HepG2 (cell line): ENCODE measurements around the gene MUL1. TPM values are rescaled to one million over a fixed set of nuclear protein-coding genes. Genes with fewer than 3 reads are reported as not detected.

Source experiments
- ATAC-seq: fragments of 200-7000 bp; cut with Tn5 transposase; 3 replicates; pipeline ENCODE4 v1.9.1; 2020; ENCODE audit warnings: mild to moderate bottlenecking, moderate library complexity
- BruUV-seq: library from RNA; stranded (reverse); fragments of 400-500 nt; replicated peaks from 2 replicates; lab custom pipeline; 2021; lab: Mats Ljungman, UMichigan
- CTCF ChIA-PET: fragments of 300-600 bp; formaldehyde crosslinking; extraction: SDS; loops from one replicate; lab custom pipeline; 2021; ENCODE audit warnings: low total read pairs, inconsistent platforms, low intra/inter-chr PET ratio; lab: Yijun Ruan, JAX
- POLR2A ChIA-PET: fragments of 350-600 bp; sonication (Branson Sonifier 250); formaldehyde crosslinking; loops from one replicate; lab custom pipeline; 2020; ENCODE audit warnings: antibody characterized with exemption, inconsistent platforms; lab: Yijun Ruan, JAX
- DNase-seq: peaks from one replicate; pipeline ENCODE4 v3.0.0-alpha.2; 2015; ENCODE audit warnings: low spot score
- FAIRE-seq: peaks from 3 replicates; lab custom pipeline; 2011; peaks lifted over from hg19 to GRCh38; lab: Jason Lieb, UNC
- H2AFZ ChIP-seq: one replicate; pipeline ENCODE4 v1.6.1; 2011; ENCODE audit warnings: low read length, inconsistent platforms
- H3K27ac ChIP-seq: fragments of 300-600 bp; 3 replicates; pipeline ENCODE4 v1.8.0; 2011; ENCODE audit warnings: mixed run types, mild to moderate bottlenecking, mixed read lengths, low read length, inconsistent platforms; ENCODE audit not compliant: insufficient read depth; ENCODE audit errors: extremely low read length
- H3K27me3 ChIP-seq, 2 experiments: fragments of 200-600 bp in 1 of 2; 2 replicates in 1 of 2; 3 replicates in 1 of 2; pipeline versions ENCODE4 v1.6.0 to v1.8.0; 2011; ENCODE audit warnings: low read length in 2 of 2, mild to moderate bottlenecking in 2 of 2, moderate library complexity in 2 of 2, inconsistent platforms in 1 of 2; ENCODE audit not compliant: insufficient read depth in 2 of 2, control insufficient read depth in 1 of 2
- H3K36me3 ChIP-seq, 2 experiments: fragments of 200-600 bp in 1 of 2; replicated peaks in 1 of 2; 2 replicates in 1 of 2; 3 replicates in 1 of 2; pipeline versions ENCODE4 v1.5.1 to v1.8.0; 2011; ENCODE audit warnings: low read length in 2 of 2, inconsistent platforms in 1 of 2; ENCODE audit not compliant: insufficient read depth in 2 of 2, control insufficient read depth in 1 of 2
- H3K4me1 ChIP-seq: 2 replicates; pipeline ENCODE4 v1.5.1; 2012; ENCODE audit warnings: low read length, inconsistent platforms; ENCODE audit not compliant: insufficient read depth
- H3K4me2 ChIP-seq: 2 replicates; pipeline ENCODE4 v1.6.0; 2011; ENCODE audit warnings: low read depth, low read length, inconsistent platforms
- H3K4me3 ChIP-seq, 3 experiments: fragments of 200-600 bp in 1 of 3; sonication (generic), shearing (Covaris generic) in 1 of 3; replicated peaks in 1 of 3; 2 replicates each; pipeline ENCODE4 v1.5.1; 2011 to 2016; ENCODE audit warnings: low read length in 3 of 3, inconsistent platforms in 2 of 3, low read depth in 2 of 3, mild to moderate bottlenecking in 2 of 3, control low read depth in 1 of 3, mixed read lengths in 1 of 3; ENCODE audit not compliant: insufficient read depth in 1 of 3
- H3K79me2 ChIP-seq: one replicate; pipeline ENCODE4 v1.6.1; 2011; ENCODE audit warnings: low read length, inconsistent platforms; ENCODE audit not compliant: insufficient read depth
- H3K9ac ChIP-seq: 2 replicates; pipeline ENCODE4 v1.6.0; 2011; ENCODE audit warnings: mild to moderate bottlenecking, low read depth, low read length, inconsistent platforms; ENCODE audit not compliant: insufficient read depth
- H3K9me3 ChIP-seq: 2 replicates; pipeline ENCODE4 v1.5.1; 2012; ENCODE audit warnings: mild to moderate bottlenecking, low read length
- H4K20me1 ChIP-seq: 2 replicates; pipeline ENCODE4 v1.6.0; 2011; ENCODE audit warnings: inconsistent platforms, mild to moderate bottlenecking, low read length, moderate library complexity; ENCODE audit not compliant: insufficient read depth
- CENPBD1 ChIP-seq: sonication (generic); formaldehyde crosslinking; IDR thresholded peaks from 2 replicates; pipeline ENCODE4 v1.8.0; 2022; ENCODE audit warnings: missing genetic modification reagents, low read depth, mild to moderate bottlenecking, borderline replicate concordance
- CHD4 ChIP-seq: fragments of 200-600 bp; sonication (generic); IDR thresholded peaks from 2 replicates; pipeline ENCODE4 v1.7.0; 2017; ENCODE audit warnings: mild to moderate bottlenecking, low read length, borderline replicate concordance
- FOSL1 ChIP-seq: sonication (generic); formaldehyde crosslinking; IDR thresholded peaks from 2 replicates; pipeline ENCODE4 v1.9.0; 2021; ENCODE audit warnings: missing genetic modification reagents, borderline replicate concordance
- MED1 ChIP-seq: sonication (generic); formaldehyde crosslinking; IDR thresholded peaks from 2 replicates; pipeline ENCODE4 v1.4.0; 2020; ENCODE audit warnings: missing genetic modification reagents
- PAXIP1 ChIP-seq: sonication (generic); formaldehyde crosslinking; conservative IDR thresholded peaks from 2 replicates; pipeline ENCODE4 v1.4.0; 2020; ENCODE audit warnings: mild to moderate bottlenecking, missing genetic modification reagents, moderate library complexity
- PRPF4 ChIP-seq: fragments of 200-400 bp; formaldehyde crosslinking; IDR thresholded peaks from 2 replicates; pipeline ENCODE4 v1.6.1; 2016; ENCODE audit warnings: low read length, low read depth; ENCODE audit not compliant: poor library complexity, severe bottlenecking
- REST ChIP-seq, 2 experiments: IDR thresholded peaks; 2 replicates each; pipeline ENCODE4 v1.6.1; 2011 to 2012; ENCODE audit warnings: low read length in 2 of 2, borderline replicate concordance in 1 of 2, low read depth in 1 of 2, mild to moderate bottlenecking in 1 of 2, moderate library complexity in 1 of 2
- SALL1 ChIP-seq: sonication (generic); formaldehyde crosslinking; IDR thresholded peaks from 2 replicates; pipeline ENCODE4 v1.8.0; 2022; ENCODE audit warnings: mild to moderate bottlenecking, missing genetic modification reagents
- SNAI1 ChIP-seq: sonication (generic); formaldehyde crosslinking; IDR thresholded peaks from 2 replicates; pipeline ENCODE4 v1.5.0; 2020; ENCODE audit warnings: mild to moderate bottlenecking, missing genetic modification reagents, borderline replicate concordance
- TBX2 ChIP-seq: sonication (generic); formaldehyde crosslinking; IDR thresholded peaks from 2 replicates; pipeline ENCODE4 v1.5.0; 2020; ENCODE audit warnings: missing genetic modification reagents, mild to moderate bottlenecking, borderline replicate concordance
- ZFP37 ChIP-seq: sonication (generic); formaldehyde crosslinking; IDR thresholded peaks from 2 replicates; pipeline ENCODE4 v1.4.0; 2020; ENCODE audit warnings: missing genetic modification reagents, borderline replicate concordance
- ZNF234 ChIP-seq: sonication (generic); formaldehyde crosslinking; conservative IDR thresholded peaks from 2 replicates; pipeline ENCODE4 v1.5.1; 2020; ENCODE audit warnings: mild to moderate bottlenecking, missing genetic modification reagents
- ZNF598 ChIP-seq: sonication (generic); formaldehyde crosslinking; IDR thresholded peaks from 2 replicates; pipeline ENCODE4 v1.5.1; 2020; ENCODE audit warnings: mild to moderate bottlenecking, missing genetic modification reagents, borderline replicate concordance
- ZSCAN29 ChIP-seq: sonication (generic); formaldehyde crosslinking; conservative IDR thresholded peaks from 2 replicates; pipeline ENCODE4 v1.4.0; 2020; ENCODE audit warnings: mild to moderate bottlenecking, missing genetic modification reagents
- WGBS: methylation state at CpG from one replicate; pipeline ENCODE4 v1.1.6; 2017; ENCODE audit warnings: low lambda C conversion rate; 5-methylcytosine and 5-hydroxymethylcytosine counted together
- in situ Hi-C: cut with HindIII; loops from 2 replicates; pipeline ENCODE4 v1.10.0; 2017; ENCODE audit warnings: low pct_unique_long_range_greater_than_20kb; ENCODE audit not compliant: extremely low pct_ligation_motif_present
- intact Hi-C: fragments of 100-400 bp; cut with micrococcal nuclease; formaldehyde crosslinking; loops from one replicate; pipeline ENCODE4 v1.10.0; 2022; ENCODE audit not compliant: unreplicated experiment
- polyA plus RNA-seq, 8 experiments: library from polyadenylated mRNA; depleted of rRNA in 3 of 8; stranded (reverse) in 7 of 8; unstranded in 1 of 8; fragments of >200 nt; fragmentation: Illumina TruSeq in 4 of 8; extraction: Trizol in 4 of 8; gene quantifications; 2 replicates each; pipeline versions ENCODE4 v1.2.1 to v1.2.3, GENCODE V29; 2011 to 2016; ENCODE audit warnings: low read depth in 4 of 8, missing spikeins in 1 of 8, mixed read lengths in 1 of 8; ENCODE audit not compliant: insufficient read depth in 1 of 8
- total RNA-seq, 5 experiments: library from RNA; depleted of rRNA; stranded (reverse); fragments of >200 nt; fragmentation: Illumina TruSeq; extraction: Trizol; gene quantifications; 2 replicates each; pipeline ENCODE4 v1.2.3, GENCODE V29; 2016; ENCODE audit warnings: low read depth in 1 of 5

The MUL1 gene
- total and polyA plus RNA-seq, 2 of the 13 experiments (the other 11 are each of a cell fraction or from before 2014, with no cell fraction given): 21.5 to 26.5 TPM

GRCh38 chr1:20474996-20475395 lies 33.0 kb downstream of the MUL1 start:
- DNase-seq: no peak
- ChIA-PET CTCF (no interaction called here), POLR2A (interaction anchor here (0.7 to 2.3 kb wide), 3 partner anchors 9 to 1264 kb away, joined by 4 to 11 read pairs (median 9); partner anchors contain the start of gene CAMK2N1)
- Histone ChIP-seq H4K20me1 (no peaks in the 10 kb centered on the region), H3K27ac (peak overlapping the region; percentile 61), H3K4me3 (peak overlapping the region in 1 of 3 experiments; percentile 7; a peak in 1 of 6 replicates), H3K4me2 (peak overlapping the region; percentile 81), H3K27me3 (no peaks in the 10 kb centered on the region; a peak in 1 of 5 replicates), H3K36me3 (no peaks in the 10 kb centered on the region), H3K79me2 (peaks cover 27% of the 10 kb centered on the region), H3K4me1 (peaks cover 79% of the 10 kb centered on the region), H2AFZ (no peak overlapping the region), H3K9me3 (no peaks in the 10 kb centered on the region), H3K9ac (0 out of 2 replicates have a peak overlapping the region, but pooled peaks have one; percentile 40)
- ATAC-seq: no peak
- intact Hi-C loops: no loop called here
- in situ Hi-C loops: loop anchor here (5.0 kb wide), 1 partner anchor 548 kb away; no protein-coding TSS in a partner anchor
- no TSS peak for BruUV-seq
- 28% methylated on average over 7 of the region's 7 CpGs for WGBS
- no peak for FAIRE-seq
- 0 out of 2 replicates have a peak, but pooled peaks have one; percentile 57 for TF ChIP-seq CHD4
- peak; percentile 36; the same call in 1 of the 2 replicates for TF ChIP-seq TBX2 (CRISPR knock-in tag)
- TF ChIP-seq PAXIP1: 0 out of 2 replicates have a peak, but pooled peaks have one; percentile 21
- 0 out of 2 replicates have a peak, but pooled peaks have one; percentile 31 for TF ChIP-seq ZNF598
- TF ChIP-seq ZSCAN29 (CRISPR knock-in tag): 0 out of 2 replicates have a peak, but pooled peaks have one; percentile 52
- TF ChIP-seq ZFP37: no peak
- no peak for TF ChIP-seq PRPF4
- no peak for TF ChIP-seq SNAI1 (CRISPR knock-in tag)
- TF ChIP-seq ZNF234 (CRISPR knock-in tag): no peak
- no peak for TF ChIP-seq MED1 (CRISPR knock-in tag)
- peak; percentile 34; the same call in 1 of the 2 replicates for TF ChIP-seq SALL1 (CRISPR knock-in tag)
- no peak for TF ChIP-seq CENPBD1 (CRISPR knock-in tag)
- no peak for TF ChIP-seq REST (IDR thresholded peaks at IDR 0.05; ENCODE audit: borderline replicate concordance in 1 of 2, low read depth in 1 of 2, low read length in 2 of 2)
- TF ChIP-seq FOSL1: no peak
